ENCODE measurements around the gene CDKL4. TPM values are rescaled to one million over a fixed set of nuclear protein-coding genes. Genes with fewer than 3 reads are reported as not detected.

Gene CDKL4
- total and polyA plus RNA-seq, 12 donors: 0.16 to 3.9 (median 1.5) TPM

DNA sequence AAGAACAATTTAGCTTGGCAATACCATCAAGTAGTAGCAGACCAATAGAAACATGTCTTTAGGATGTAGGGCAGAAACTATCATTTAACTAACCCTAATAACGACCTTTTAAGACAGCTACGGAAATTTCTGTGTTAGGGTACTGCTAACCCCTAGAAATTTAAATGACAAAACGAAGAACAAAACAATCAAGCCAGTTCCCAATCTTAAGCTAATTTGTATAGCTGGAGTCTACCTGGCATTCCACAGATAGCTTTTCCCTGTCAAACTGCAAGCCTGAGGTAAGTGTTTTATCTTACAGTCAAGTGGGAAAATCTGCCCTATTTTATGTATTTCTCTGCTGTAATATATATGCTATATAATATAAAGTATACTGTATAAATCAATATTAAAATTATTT lies 37.6 kb upstream of the CDKL4 start:
- Histone ChIP-seq H3K27me3 (no peaks in the 10 kb centered on the region), H3K4me3 (no peak overlapping the region), H3K9me3 (replicated peaks in 1 of 3) (no peaks in the 10 kb centered on the region), H3K4me1 (replicated peaks in 1 of 2) (no peaks in the 10 kb centered on the region), H3K27ac (no peak overlapping the region), H3K36me3 (replicated peaks in 1 of 2) (peaks cover 0 to 64% of the 10 kb centered on the region in 2 donors)
- TF ChIP-seq POLR2A (IDR thresholded peaks at IDR 0.05): no peak
- TF ChIP-seq, protein P1, sequence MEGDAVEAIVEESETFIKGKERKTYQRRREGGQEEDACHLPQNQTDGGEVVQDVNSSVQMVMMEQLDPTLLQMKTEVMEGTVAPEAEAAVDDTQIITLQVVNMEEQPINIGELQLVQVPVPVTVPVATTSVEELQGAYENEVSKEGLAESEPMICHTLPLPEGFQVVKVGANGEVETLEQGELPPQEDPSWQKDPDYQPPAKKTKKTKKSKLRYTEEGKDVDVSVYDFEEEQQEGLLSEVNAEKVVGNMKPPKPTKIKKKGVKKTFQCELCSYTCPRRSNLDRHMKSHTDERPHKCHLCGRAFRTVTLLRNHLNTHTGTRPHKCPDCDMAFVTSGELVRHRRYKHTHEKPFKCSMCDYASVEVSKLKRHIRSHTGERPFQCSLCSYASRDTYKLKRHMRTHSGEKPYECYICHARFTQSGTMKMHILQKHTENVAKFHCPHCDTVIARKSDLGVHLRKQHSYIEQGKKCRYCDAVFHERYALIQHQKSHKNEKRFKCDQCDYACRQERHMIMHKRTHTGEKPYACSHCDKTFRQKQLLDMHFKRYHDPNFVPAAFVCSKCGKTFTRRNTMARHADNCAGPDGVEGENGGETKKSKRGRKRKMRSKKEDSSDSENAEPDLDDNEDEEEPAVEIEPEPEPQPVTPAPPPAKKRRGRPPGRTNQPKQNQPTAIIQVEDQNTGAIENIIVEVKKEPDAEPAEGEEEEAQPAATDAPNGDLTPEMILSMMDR (IDR thresholded peaks at IDR 0.05): no peak
- intact Hi-C loops (cut with DNase I): no loop called here
- 90 to 96% (median 92%) methylated on average over 3 of the region's 3 CpGs for WGBS, 4 donors
- no peak for DNase-seq

- peaks cover 0 to 52% of the 10 kb centered on the region in 2 donors for H3K36me3 ChIP-seq (replicated peaks in 1 of 2)
- H3K4me3 ChIP-seq: no peak overlapping the region
- H3K27me3 ChIP-seq: no peaks in the 10 kb centered on the region
- WGBS, 4 donors: 50 to 58% (median 53%) methylated on average over 1 of the region's 1 CpG
- H3K9me3 ChIP-seq (replicated peaks in 1 of 3): no peaks in the 10 kb centered on the region
- no peak for TF ChIP-seq POLR2A (IDR thresholded peaks at IDR 0.05)
- TF ChIP-seq, protein P1 (IDR thresholded peaks at IDR 0.05): no peak
- DNase-seq: peak in 1 of 7 donors; percentile 10
- intact Hi-C loops (cut with DNase I): no loop called here
- H3K4me1 ChIP-seq (replicated peaks in 1 of 2): peaks cover 0 to 4% of the 10 kb centered on the region in 2 donors
- no peak overlapping the region for H3K27ac ChIP-seq
These were observed 31.2 kb upstream of the CDKL4 start for GRCh38 chr2:39275016-39275415.

DNA sequence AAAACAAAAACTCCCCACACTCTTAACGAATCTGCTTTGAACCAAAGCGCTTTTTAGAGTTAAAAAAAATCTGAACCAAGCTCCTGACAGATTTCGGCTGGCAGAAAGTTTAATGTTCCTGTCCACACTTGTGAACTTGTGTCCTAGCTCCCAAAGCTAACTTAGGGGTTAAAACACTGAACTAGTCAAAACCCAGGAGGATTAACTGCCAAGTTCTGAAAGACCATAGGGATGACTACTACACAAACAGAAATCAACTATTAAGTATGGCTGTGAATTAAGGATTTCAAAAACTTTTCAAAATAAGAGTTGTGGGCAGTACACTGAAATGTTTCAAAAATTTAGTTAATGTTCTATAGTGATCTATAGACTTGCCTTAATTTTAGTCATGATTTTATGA lies 26.2 kb upstream of the CDKL4 start:
- intact Hi-C loops (cut with DNase I): no loop called here
- no peak for DNase-seq
- Histone ChIP-seq H3K27me3 (no peaks in the 10 kb centered on the region), H3K4me1 (replicated peaks in 1 of 2) (peaks cover 0 to 5% of the 10 kb centered on the region in 2 donors), H3K9me3 (replicated peaks in 1 of 3) (no peaks in the 10 kb centered on the region), H3K36me3 (replicated peaks in 1 of 2) (peaks cover 0 to 12% of the 10 kb centered on the region in 2 donors), H3K27ac (no peak overlapping the region), H3K4me3 (no peak overlapping the region)
- TF ChIP-seq, protein P1 (IDR thresholded peaks at IDR 0.05): no peak
- no peak for TF ChIP-seq POLR2A (IDR thresholded peaks at IDR 0.05)
- WGBS, 4 donors: 90 to 93% (median 91%) methylated on average over 3 of the region's 3 CpGs

- Histone ChIP-seq H3K27ac (no peak overlapping the region), H3K4me1 (replicated peaks in 1 of 2) (peaks cover 0 to 5% of the 10 kb centered on the region in 2 donors), H3K36me3 (replicated peaks in 1 of 2) (peaks cover 0 to 23% of the 10 kb centered on the region in 2 donors), H3K9me3 (replicated peaks in 1 of 3) (no peaks in the 10 kb centered on the region), H3K4me3 (no peak overlapping the region), H3K27me3 (no peaks in the 10 kb centered on the region)
- intact Hi-C loops (cut with DNase I): no loop called here
- TF ChIP-seq POLR2A (IDR thresholded peaks at IDR 0.05): no peak
- TF ChIP-seq, protein P1 (IDR thresholded peaks at IDR 0.05): no peak
- WGBS, 4 donors: 93 to 97% (median 96%) methylated on average over 3 of the region's 3 CpGs
- DNase-seq: no peak
These were observed 23.2 kb upstream of the CDKL4 start for GRCh38 chr2:39266916-39267434.
